Upper lobe of left lung (tissue), 6 donors: ENCODE data around the gene AVPR1B. TPM values are rescaled to one million over a fixed set of nuclear protein-coding genes. Genes with fewer than 3 reads are reported as not detected.
A peak's percentile ranks its signal among the peaks of the same experiment; 100 is the strongest.

ENCODE experiments used
- ATAC-seq, 2 donors: fragments of 200-7000 bp; cut with Tn5 transposase; one replicate each; pipeline ENCODE4 v1.9.1; 2022; ENCODE audit warnings: mild to moderate bottlenecking in 2 of 2, moderate library complexity in 2 of 2; ENCODE audit not compliant: low FRiP score in 2 of 2
- DNase-seq, 2 donors: peaks; one replicate each; pipeline ENCODE4 v3.0.0-alpha.2; 2019 to 2020
- H3K27ac ChIP-seq, 4 donors: fragments of 200-600 bp; sonication (generic); one replicate each; pipeline ENCODE4 v1.5.1; 2016 to 2019
- H3K27me3 ChIP-seq, 4 donors: fragments of 200-600 bp; sonication (generic); one replicate each; pipeline ENCODE4 v1.5.1; 2017 to 2019
- H3K36me3 ChIP-seq, 4 donors: fragments of 200-600 bp; sonication (generic); one replicate each; pipeline ENCODE4 v1.5.1; 2016 to 2019
- H3K4me1 ChIP-seq, 4 donors: fragments of 200-600 bp; sonication (generic); one replicate each; pipeline ENCODE4 v1.5.1; 2018 to 2019
- H3K4me3 ChIP-seq, 4 donors: fragments of 200-600 bp; sonication (generic); one replicate each; pipeline ENCODE4 v1.5.1; 2017 to 2019; ENCODE audit warnings: mild to moderate bottlenecking in 2 of 4, moderate library complexity in 1 of 4
- H3K9me3 ChIP-seq, 4 donors: fragments of 200-600 bp; sonication (generic); one replicate each; pipeline ENCODE4 v1.5.1; 2018 to 2019
- CTCF ChIP-seq, 6 experiments: fragments of 450-650 bp in 4 of 6; fragments of 200-600 bp in 2 of 6; sonication (generic) in 2 of 6; IDR thresholded peaks; one replicate each; pipeline ENCODE4 v1.5.1; 2016 to 2019; ENCODE audit warnings: antibody characterized with exemption in 6 of 6
- EP300 ChIP-seq, 4 donors: sonication (generic); formaldehyde crosslinking; IDR thresholded peaks; one replicate each; pipeline ENCODE4 v1.5.1; 2017; ENCODE audit warnings: antibody characterized with exemption in 4 of 4, control low read depth in 2 of 4
- POLR2A ChIP-seq, 4 donors: fragments of 450-650 bp; IDR thresholded peaks; one replicate each; pipeline ENCODE4 v1.5.1; 2016 to 2017; ENCODE audit warnings: antibody characterized with exemption in 4 of 4, mild to moderate bottlenecking in 2 of 4
- POLR2AphosphoS5 ChIP-seq, 2 donors: sonication (generic); formaldehyde crosslinking; IDR thresholded peaks; one replicate each; pipeline ENCODE4 v1.5.1; 2017; ENCODE audit warnings: antibody characterized with exemption in 2 of 2
- WGBS, 2 donors: methylation state at CpG; one replicate each; pipeline ENCODE4 v1.1.5; 2017 to 2018; 5-methylcytosine and 5-hydroxymethylcytosine counted together
- total RNA-seq, 6 donors: library from RNA; depleted of rRNA in 4 of 6; stranded (reverse); fragments of >200 nt in 4 of 6; gene quantifications; one replicate each; pipeline versions ENCODE4 v1.1.0 to v1.2.1, GENCODE V29; 2016 to 2021
- donor health status: DM: no; HTN: no; CAD: no; lungs with moderate emphysema.
- donor health status: DM: no; HTN: yes; CAD: no; lungs with severe emphysema.

The AVPR1B gene
- total RNA-seq, 6 donors from 2014 or later = not detected

- DNase-seq = peak in 1 of 2 donors; percentile 62
Observed at GRCh38 chr1:206110161-206110560, 7.0 kb downstream of the AVPR1B start.

GRCh38 chr1:206109718-206110117, 7.5 kb downstream of the AVPR1B start:
- DNase-seq = no peak
- H3K4me1 ChIP-seq = peaks cover 0 to 11% (median 7%) of the 10 kb centered on the region in 4 donors
- TF ChIP-seq POLR2AphosphoS5 (IDR thresholded peaks at IDR 0.05) (no peak), EP300 (IDR thresholded peaks at IDR 0.05) (no peak), POLR2A (IDR thresholded peaks at IDR 0.05) (no peak), CTCF (IDR thresholded peaks at IDR 0.05) (no peak)
- no peaks in the 10 kb centered on the region for H3K36me3 ChIP-seq
- H3K27me3 ChIP-seq = no peaks in the 10 kb centered on the region
- no peak for ATAC-seq
- no peak overlapping the region for H3K4me3 ChIP-seq
- no peaks in the 10 kb centered on the region for H3K9me3 ChIP-seq
- 73 to 87% methylated on average over 4 of the region's 4 CpGs for WGBS, 2 donors
- no peak overlapping the region for H3K27ac ChIP-seq

More at GRCh38 chr1:206110161-206110560, 7.0 kb downstream of the AVPR1B start:
- ATAC-seq = no peak
- TF ChIP-seq CTCF (IDR thresholded peaks at IDR 0.05) (no peak), EP300 (IDR thresholded peaks at IDR 0.05) (no peak), POLR2A (IDR thresholded peaks at IDR 0.05) (no peak), POLR2AphosphoS5 (IDR thresholded peaks at IDR 0.05) (no peak)
- Histone ChIP-seq H3K27ac (no peak overlapping the region), H3K4me3 (no peak overlapping the region), H3K36me3 (no peaks in the 10 kb centered on the region), H3K9me3 (no peaks in the 10 kb centered on the region), H3K27me3 (no peaks in the 10 kb centered on the region), H3K4me1 (peaks cover 0 to 11% (median 7%) of the 10 kb centered on the region in 4 donors)
- WGBS, 2 donors = 96% methylated on average over 15 of the region's 15 CpGs

GRCh38 chr1:206108635-206109034, 8.6 kb downstream of the AVPR1B start:
- no peaks in the 10 kb centered on the region for H3K9me3 ChIP-seq
- H3K27me3 ChIP-seq = no peaks in the 10 kb centered on the region
- H3K36me3 ChIP-seq = no peaks in the 10 kb centered on the region
- TF ChIP-seq POLR2A (IDR thresholded peaks at IDR 0.05) (no peak), EP300 (IDR thresholded peaks at IDR 0.05) (no peak), POLR2AphosphoS5 (IDR thresholded peaks at IDR 0.05) (no peak), CTCF (IDR thresholded peaks at IDR 0.05) (no peak)
- H3K4me1 ChIP-seq = peaks cover 0 to 11% (median 7%) of the 10 kb centered on the region in 4 donors
- ATAC-seq (no peak), DNase-seq (no peak)
- 81 to 100% methylated on average over 2 of the region's 2 CpGs for WGBS, 2 donors
- no peak overlapping the region for H3K27ac ChIP-seq
- H3K4me3 ChIP-seq = no peak overlapping the region

- DNase-seq (no peak), ATAC-seq (no peak)
- no peak overlapping the region for H3K4me3 ChIP-seq
- no peak overlapping the region for H3K27ac ChIP-seq
- no peaks in the 10 kb centered on the region for H3K36me3 ChIP-seq
- H3K27me3 ChIP-seq = no peaks in the 10 kb centered on the region
- H3K9me3 ChIP-seq = no peaks in the 10 kb centered on the region
- 69 to 71% methylated on average over 7 of the region's 7 CpGs for WGBS, 2 donors
- H3K4me1 ChIP-seq = peaks cover 0 to 5% (median 0%) of the 10 kb centered on the region in 4 donors
- TF ChIP-seq POLR2AphosphoS5 (IDR thresholded peaks at IDR 0.05) = no peak
- TF ChIP-seq EP300 (IDR thresholded peaks at IDR 0.05) = no peak
- no peak for TF ChIP-seq POLR2A (IDR thresholded peaks at IDR 0.05)
- no peak for TF ChIP-seq CTCF (IDR thresholded peaks at IDR 0.05)
Observed at GRCh38 chr1:206107168-206107544, 10.0 kb downstream of the AVPR1B start.
